H1 (cell line): ENCODE measurements around the gene SEC24A. TPM values are rescaled to one million over a fixed set of nuclear protein-coding genes. Genes with fewer than 3 reads are reported as not detected.

Experiments
- CTCF ChIA-PET: fragments of 300-600 bp; sonication (Branson Sonifier 250); formaldehyde crosslinking; loops from one replicate; lab custom pipeline; 2021; ENCODE audit not compliant: partially characterized antibody; lab: Charles Lee
- POLR2A ChIA-PET: fragments of 300-600 bp; sonication (Branson Sonifier 250); formaldehyde crosslinking; loops from one replicate; lab custom pipeline; 2021; ENCODE audit warnings: inconsistent platforms; ENCODE audit not compliant: partially characterized antibody; lab: Charles Lee
- DNase-seq, 2 experiments: peaks; one replicate each; pipeline versions ENCODE4 v3.0.0 to v3.0.0-alpha.2; 2010 to 2022; ENCODE audit warnings: low spot score in 2 of 2, low read depth in 1 of 2, mixed read lengths in 1 of 2
- FAIRE-seq: peaks from 2 replicates; lab custom pipeline; 2011; peaks lifted over from hg19 to GRCh38; lab: Jason Lieb, UNC
- H2AFZ ChIP-seq: 2 replicates; pipeline ENCODE4 v1.8.1; 2012; ENCODE audit warnings: low read length, inconsistent platforms
- H2AK5ac ChIP-seq: 2 replicates; pipeline ENCODE4 v1.6.1; 2013; ENCODE audit warnings: low read depth, low read length
- H2BK120ac ChIP-seq: replicated peaks from 2 replicates; pipeline ENCODE3; 2013; ENCODE audit warnings: low read depth, low read length, inconsistent platforms
- H2BK12ac ChIP-seq: 2 replicates; pipeline ENCODE4 v1.6.1; 2013; ENCODE audit warnings: low read depth, low read length
- H2BK15ac ChIP-seq: 2 replicates; pipeline ENCODE4 v1.6.1; 2013; ENCODE audit warnings: low read length
- H2BK20ac ChIP-seq: 2 replicates; pipeline ENCODE4 v1.6.1; 2013; ENCODE audit warnings: low read length
- H2BK5ac ChIP-seq: 2 replicates; pipeline ENCODE4 v1.6.1; 2013; ENCODE audit warnings: low read depth, low read length
- H3K14ac ChIP-seq: 2 replicates; pipeline ENCODE4 v1.6.1; 2013; ENCODE audit warnings: inconsistent platforms; ENCODE audit not compliant: insufficient read length
- H3K18ac ChIP-seq: 2 replicates; pipeline ENCODE4 v1.6.1; 2013; ENCODE audit warnings: low read length; ENCODE audit errors: extremely low read depth
- H3K23ac ChIP-seq: 2 replicates; pipeline ENCODE4 v1.6.1; 2013; ENCODE audit warnings: inconsistent platforms; ENCODE audit not compliant: insufficient read length
- H3K23me2 ChIP-seq: 2 replicates; pipeline ENCODE4 v1.6.1; 2013; ENCODE audit warnings: low read depth, low read length
- H3K27ac ChIP-seq: 2 replicates; pipeline ENCODE4 v1.6.1; 2011; ENCODE audit warnings: low read depth, low read length, inconsistent platforms
- H3K27me3 ChIP-seq, 4 experiments: replicated peaks in 1 of 4; 1 replicate in 1 of 4; 2 replicates in 3 of 4; pipeline versions ENCODE4 v1.6.1 to v1.8.1; 2011 to 2013; ENCODE audit warnings: low read length in 3 of 4, mild to moderate bottlenecking in 3 of 4, inconsistent platforms in 2 of 4, mixed read lengths in 2 of 4, moderate library complexity in 1 of 4; ENCODE audit not compliant: control insufficient read depth in 3 of 4, insufficient read depth in 3 of 4; ENCODE audit errors: extremely low read depth in 1 of 4
- H3K36me3 ChIP-seq, 4 experiments: 2 replicates each; pipeline versions ENCODE4 v1.6.1 to v1.8.1; 2011 to 2013; ENCODE audit warnings: mild to moderate bottlenecking in 4 of 4, low read length in 3 of 4, moderate library complexity in 2 of 4, control low read depth in 1 of 4, inconsistent platforms in 1 of 4; ENCODE audit not compliant: insufficient read depth in 4 of 4, control insufficient read depth in 2 of 4
- H3K4ac ChIP-seq: replicated peaks from 2 replicates; pipeline ENCODE3; 2013; ENCODE audit warnings: low read length, low read depth, mixed read lengths, inconsistent platforms; ENCODE audit not compliant: insufficient read length
- H3K4me1 ChIP-seq, 4 experiments: replicated peaks in 1 of 4; 1 replicate in 1 of 4; 2 replicates in 3 of 4; pipeline versions ENCODE4 v1.6.1 to v1.8.1; 2011 to 2013; ENCODE audit warnings: low read length in 3 of 4, inconsistent platforms in 2 of 4, mixed read lengths in 1 of 4; ENCODE audit not compliant: insufficient read depth in 4 of 4, control insufficient read depth in 3 of 4
- H3K4me2 ChIP-seq, 2 experiments: 2 replicates each; pipeline versions ENCODE4 v1.6.1 to v1.8.1; 2011 to 2013; ENCODE audit warnings: low read depth in 2 of 2, low read length in 2 of 2, control low read depth in 1 of 2, inconsistent platforms in 1 of 2, mild to moderate bottlenecking in 1 of 2; ENCODE audit not compliant: insufficient read depth in 1 of 2
- H3K4me3 ChIP-seq, 4 experiments: fragments of 200-600, 300-600 bp in 1 of 4; sonication (generic), shearing (Covaris generic), sonication (Bioruptor Twin) in 1 of 4; 2 replicates each; pipeline versions ENCODE4 v1.5.1 to v1.8.1; 2011 to 2016; ENCODE audit warnings: low read length in 4 of 4, low read depth in 3 of 4, control low read depth in 2 of 4, inconsistent platforms in 2 of 4, mild to moderate bottlenecking in 2 of 4, mixed read lengths in 1 of 4, moderate library complexity in 1 of 4; ENCODE audit not compliant: insufficient read depth in 2 of 4; ENCODE audit errors: extremely low read depth in 1 of 4
- H3K56ac ChIP-seq: replicated peaks from 2 replicates; pipeline ENCODE3; 2013; ENCODE audit warnings: low read depth, mild to moderate bottlenecking, mixed read lengths, low read length, inconsistent platforms; ENCODE audit not compliant: insufficient read length
- H3K79me1 ChIP-seq: 2 replicates; pipeline ENCODE4 v1.6.1; 2013; ENCODE audit warnings: low read depth, low read length, control low read depth
- H3K79me2 ChIP-seq, 2 experiments: 2 replicates each; pipeline versions ENCODE4 v1.6.1 to v1.8.1; 2012 to 2013; ENCODE audit warnings: low read length in 2 of 2, mild to moderate bottlenecking in 2 of 2, inconsistent platforms in 1 of 2; ENCODE audit not compliant: insufficient read depth in 2 of 2, control insufficient read depth in 1 of 2
- H3K9ac ChIP-seq, 4 experiments: replicated peaks in 1 of 4; 1 replicate in 1 of 4; 2 replicates in 3 of 4; pipeline versions ENCODE4 v1.6.1 to v1.8.1; 2011 to 2013; ENCODE audit warnings: low read depth in 3 of 4, low read length in 3 of 4, control low read depth in 2 of 4, mild to moderate bottlenecking in 2 of 4, moderate library complexity in 2 of 4, inconsistent platforms in 1 of 4; ENCODE audit errors: extremely low read depth in 1 of 4
- H3K9me3 ChIP-seq, 2 experiments: 2 replicates each; pipeline versions ENCODE4 v1.6.1 to v1.8.1; 2012 to 2013; ENCODE audit warnings: mild to moderate bottlenecking in 2 of 2, moderate library complexity in 2 of 2, control low read depth in 1 of 2, inconsistent platforms in 1 of 2, low read depth in 1 of 2, low read length in 1 of 2, mixed read lengths in 1 of 2; ENCODE audit not compliant: insufficient read depth in 2 of 2
- H4K20me1 ChIP-seq, 2 experiments: replicated peaks in 1 of 2; 2 replicates each; pipeline versions ENCODE3 to v1.8.1; 2011 to 2013; ENCODE audit warnings: inconsistent platforms in 2 of 2, low read length in 2 of 2, mild to moderate bottlenecking in 1 of 2; ENCODE audit not compliant: insufficient read depth in 2 of 2, control insufficient read depth in 1 of 2
- H4K5ac ChIP-seq: 2 replicates; pipeline ENCODE4 v1.6.1; 2013; ENCODE audit warnings: low read length, low read depth, mixed read lengths, inconsistent platforms; ENCODE audit not compliant: insufficient read length
- H4K8ac ChIP-seq: 2 replicates; pipeline ENCODE4 v1.8.0; 2013; ENCODE audit warnings: mild to moderate bottlenecking, moderate library complexity, low read length, inconsistent platforms; ENCODE audit not compliant: insufficient read depth; ENCODE audit errors: extremely low read depth
- H4K91ac ChIP-seq: replicated peaks from 2 replicates; pipeline ENCODE3; 2013; ENCODE audit warnings: low read length, mixed read lengths, inconsistent platforms; ENCODE audit not compliant: insufficient read length
- CHD2 ChIP-seq: IDR thresholded peaks from 2 replicates; pipeline ENCODE4 v1.6.1; 2012; ENCODE audit warnings: low read length, improper control_type of control experiment
- JUN ChIP-seq: IDR thresholded peaks from 2 replicates; pipeline ENCODE4 v1.6.1; 2011; ENCODE audit warnings: low read depth, mild to moderate bottlenecking, improper control_type of control experiment, low read length
- POU5F1 ChIP-seq: IDR thresholded peaks from 2 replicates; pipeline ENCODE4 v1.6.1; 2011; ENCODE audit warnings: low read depth, mild to moderate bottlenecking, low read length, moderate library complexity
- RFX5 ChIP-seq: IDR thresholded peaks from 2 replicates; pipeline ENCODE4 v1.6.1; 2011; ENCODE audit warnings: low read depth, low read length, improper control_type of control experiment, borderline replicate concordance
- SAP30 ChIP-seq: fragments of 300-600 bp; sonication (generic); IDR thresholded peaks from 2 replicates; pipeline ENCODE4 v1.7.1; 2012; ENCODE audit warnings: low read length, moderate library complexity, mild to moderate bottlenecking, inconsistent platforms; ENCODE audit not compliant: insufficient read depth, insufficient replicate concordance
- TBP ChIP-seq: IDR thresholded peaks from 2 replicates; pipeline ENCODE4 v1.6.1; 2011; ENCODE audit warnings: low read depth, low read length, improper control_type of control experiment
- WGBS, 2 experiments: shearing (Covaris generic) in 1 of 2; methylation state at CpG; one replicate each; pipeline versions ENCODE4 v1.1.6 to v1.1.7; 2013 to 2015; ENCODE audit warnings: low lambda C conversion rate in 2 of 2, mixed read lengths in 2 of 2, inconsistent platforms in 1 of 2, low coverage in 1 of 2, missing lambda C conversion rate in 1 of 2; ENCODE audit not compliant: insufficient replicate concordance in 2 of 2, insufficient coverage in 1 of 2, insufficient read length in 1 of 2; ENCODE audit errors: extremely low coverage in 1 of 2, missing lambda C conversion rate in 1 of 2; 5-methylcytosine and 5-hydroxymethylcytosine counted together
- long read RNA-seq, 2 experiments: library from RNA in 1 of 2; library from capped mRNA in 1 of 2; stranded (forward); transcript quantifications; one replicate each; pipeline ENCODE4 v2.0.0, GENCODE V29; 2021; ENCODE audit warnings: inconsistent platforms in 1 of 2
- polyA minus RNA-seq, 3 experiments: library from RNA; depleted of rRNA, polyadenylated mRNA; stranded (reverse); fragments of >200 nt; gene quantifications; 1 replicate in 2 of 3; 2 replicates in 1 of 3; pipeline ENCODE4 v1.2.3, GENCODE V29; 2011
- polyA plus RNA-seq, 7 experiments: library from polyadenylated mRNA; depleted of rRNA in 3 of 7; stranded (reverse) in 5 of 7; unstranded in 2 of 7; fragments of >200 nt in 5 of 7; fragments of 200-250 nt in 2 of 7; gene quantifications; 1 replicate in 5 of 7; 2 replicates in 1 of 7; 4 replicates in 1 of 7; pipeline versions ENCODE4 v1.2.1 to v1.2.3, GENCODE V29; 2011 to 2013; ENCODE audit warnings: missing spikeins in 2 of 7, mixed read lengths in 2 of 7
- total RNA-seq: library from RNA; stranded (reverse); fragmentation: NEBNext Ultra II Directional; extraction: Animal tissue kit (Norgen Biotek cat#: 25700); gene quantifications from 2 replicates; pipeline ENCODE4 v1.2.1, GENCODE V29; 2021
- TF ChIP-seq, protein P1 (sequence below): IDR thresholded peaks from 2 replicates; pipeline ENCODE4 v1.6.1; 2012; ENCODE audit warnings: low read length, inconsistent platforms

Gene SEC24A
- total RNA-seq (31.0 and 33.7 TPM in 2 replicates), polyA plus RNA-seq (2011; rRNA removed) (14.7 and 18.8 TPM in 2 replicates), polyA minus RNA-seq (2011; rRNA and poly(A)+ RNA removed) (40.7 and 50.8 TPM in 2 replicates)
- polyA plus RNA-seq (2011; cell fraction: cytosol; rRNA removed) = 14.9 TPM
- 15.7 TPM for polyA plus RNA-seq (2011; cell fraction: nucleus; rRNA removed)
- 10.8 to 15.6 TPM (median 13.3 TPM) in 4 replicates for polyA plus RNA-seq (2012, experiment 1 of 2)
- 1.5 TPM for polyA plus RNA-seq (2012, experiment 2 of 2)
- 17.5 TPM for polyA plus RNA-seq (2013, experiment 1 of 2)
- polyA plus RNA-seq (2013, experiment 2 of 2) = 17.6 TPM
- polyA minus RNA-seq (2011; cell fraction: cytosol; rRNA and poly(A)+ RNA removed) = 17.9 TPM
- 27.6 TPM for polyA minus RNA-seq (2011; cell fraction: nucleus; rRNA and poly(A)+ RNA removed)
- long read RNA-seq, experiment 1, full-length matches to known transcripts = 7 of 36 reads
- long read RNA-seq, experiment 1, partial matches to known transcripts = 26 of 36 reads
- long read RNA-seq, experiment 1, other reads (novel, unspliced or antisense) = 3 of 36 reads
- long read RNA-seq, experiment 2, partial matches to known transcripts = 2 of 3 reads
- long read RNA-seq, experiment 2, other reads (novel, unspliced or antisense) = 0 of 3 reads

- FAIRE-seq = no peak
- H3K9ac ChIP-seq = peak within 1 kb of the TSS; percentile 91 to 96 (median 91)
- H3K9me3 ChIP-seq = no peaks in the 10 kb centered on the region
- peak within 1 kb of the TSS; percentile 50 for H4K5ac ChIP-seq
- H2AK5ac ChIP-seq = peak within 1 kb of the TSS; percentile 84
- H3K4me2 ChIP-seq = peak within 1 kb of the TSS; percentile 77 to 80
- peak within 1 kb of the TSS; percentile 87 for H3K18ac ChIP-seq
- H2BK20ac ChIP-seq = no peak within 1 kb of the TSS
- WGBS, 2 experiments = 2% methylated on average over 69 of the region's 69 CpGs; no CpG with 5 or more reads in 1 of the 2 experiments
- ChIA-PET CTCF (interaction anchor here (0.8 to 1.5 kb wide), 3 partner anchors 14 to 237 kb away, joined by 3 to 5 read pairs (median 3); partner anchors contain the start of gene CDKN2AIPNL), POLR2A (interaction anchor here (0.5 to 4.8 kb wide), 11 partner anchors 9 to 472 kb away, joined by 3 to 74 read pairs (median 4); partner anchors contain the start of genes DDX46, PPP2CA, SAR1B and SKP1)
- no peaks in the 10 kb centered on the region for H3K4me1 ChIP-seq
- peak within 1 kb of the TSS; percentile 72 to 85 (median 78) for H3K4me3 ChIP-seq
- H3K23me2 ChIP-seq = peaks cover 11% of the 10 kb centered on the region; the same call in 1 of the 2 replicates
- H4K20me1 ChIP-seq = peaks cover 0 to 3% of the 10 kb centered on the region in 2 experiments
- DNase-seq = peak; percentile 65 to 89
- H2BK12ac ChIP-seq = peak within 1 kb of the TSS; percentile 69; the same call in 1 of the 2 replicates
- peak within 1 kb of the TSS; percentile 77 for H3K27ac ChIP-seq
- no peak within 1 kb of the TSS; the same call in 1 of the 2 replicates for H2BK15ac ChIP-seq
- H2BK5ac ChIP-seq = peak within 1 kb of the TSS; percentile 89
- peak within 1 kb of the TSS; percentile 97 for H3K4ac ChIP-seq
- H3K79me2 ChIP-seq = peaks cover 5 to 42% of the 10 kb centered on the region in 2 experiments
- no peaks in the 10 kb centered on the region for H3K36me3 ChIP-seq
- peak within 1 kb of the TSS; percentile 63 for H2BK120ac ChIP-seq
- H4K91ac ChIP-seq = peak within 1 kb of the TSS; percentile 22
- H3K27me3 ChIP-seq = no peaks in the 10 kb centered on the region
- H3K56ac ChIP-seq = peak within 1 kb of the TSS; percentile 80
- peak within 1 kb of the TSS; percentile 67 for H2AFZ ChIP-seq
- no peaks in the 10 kb centered on the region for H3K79me1 ChIP-seq
- no peak within 1 kb of the TSS for H3K14ac ChIP-seq
- peak within 1 kb of the TSS; percentile 88 for H4K8ac ChIP-seq
- H3K23ac ChIP-seq = no peak within 1 kb of the TSS
- no peak for TF ChIP-seq RFX5
- no peak for TF ChIP-seq POU5F1
- no peak for TF ChIP-seq JUN
- peak; percentile 13 for TF ChIP-seq SAP30
- peak; percentile 58 for TF ChIP-seq TBP
- TF ChIP-seq, protein P1, sequence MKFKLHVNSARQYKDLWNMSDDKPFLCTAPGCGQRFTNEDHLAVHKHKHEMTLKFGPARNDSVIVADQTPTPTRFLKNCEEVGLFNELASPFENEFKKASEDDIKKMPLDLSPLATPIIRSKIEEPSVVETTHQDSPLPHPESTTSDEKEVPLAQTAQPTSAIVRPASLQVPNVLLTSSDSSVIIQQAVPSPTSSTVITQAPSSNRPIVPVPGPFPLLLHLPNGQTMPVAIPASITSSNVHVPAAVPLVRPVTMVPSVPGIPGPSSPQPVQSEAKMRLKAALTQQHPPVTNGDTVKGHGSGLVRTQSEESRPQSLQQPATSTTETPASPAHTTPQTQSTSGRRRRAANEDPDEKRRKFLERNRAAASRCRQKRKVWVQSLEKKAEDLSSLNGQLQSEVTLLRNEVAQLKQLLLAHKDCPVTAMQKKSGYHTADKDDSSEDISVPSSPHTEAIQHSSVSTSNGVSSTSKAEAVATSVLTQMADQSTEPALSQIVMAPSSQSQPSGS = no peak
- TF ChIP-seq CHD2 = no peak
These were observed at the start of gene SEC24A for GRCh38 chr5:134648425-134649162. TSS of gene SEC24A (plus strand) at chr5:134648785. CDS start at chr5:134649077, 292 bp downstream.
